Stimulated activated CD8-positive, alpha-beta memory T cell treated with anti-CD3 and anti-CD28 coated beads, Interleukin-2, amount 100 ng/mL, for 48 hours (primary cell): Measurements from ENCODE around the gene AOPEP.

Experiments
- DNase-seq, 2 donors: peaks; one replicate each; pipeline ENCODE4 v3.0.0-alpha.2; 2020; ENCODE audit warnings: low read depth in 2 of 2

The AOPEP gene

GRCh38 chr9:94718936-94719335 is 7.6 kb upstream of the AOPEP start:
- DNase-seq, result no peak

GRCh38 chr9:94719878-94720277 is 6.6 kb upstream of the AOPEP start:
- no peak for DNase-seq

GRCh38 chr9:94720846-94721549 is 5.5 kb upstream of the AOPEP start:
- DNase-seq, result no peak

GRCh38 chr9:94721754-94722153 is 4.7 kb upstream of the AOPEP start:
- DNase-seq, result no peak

- DNase-seq, result no peak
These were observed 1.2 kb upstream of the AOPEP start for GRCh38 chr9:94725293-94725692.

GRCh38 chr9:94728719-94729118 is 2.2 kb downstream of the AOPEP start:
- no peak for DNase-seq

GRCh38 chr9:94729199-94729598 is 2.7 kb downstream of the AOPEP start:
- no peak for DNase-seq

- no peak for DNase-seq
These were observed 7.7 kb downstream of the AOPEP start for GRCh38 chr9:94734054-94734754.

- no peak for DNase-seq
These were observed 10.3 kb downstream of the AOPEP start for GRCh38 chr9:94736759-94737158.

- DNase-seq, result no peak
These were observed 13.8 kb downstream of the AOPEP start for GRCh38 chr9:94740145-94740840.

- DNase-seq, result no peak
These were observed 15.4 kb downstream of the AOPEP start for GRCh38 chr9:94741866-94742265.

GRCh38 chr9:94743035-94743954 is 16.8 kb downstream of the AOPEP start:
- no peak for DNase-seq

GRCh38 chr9:94745806-94746540 is 19.5 kb downstream of the AOPEP start:
- DNase-seq, result no peak

- DNase-seq, result no peak
These were observed 20.3 kb downstream of the AOPEP start for GRCh38 chr9:94746541-94747370.

- no peak for DNase-seq
These were observed 28.5 kb downstream of the AOPEP start for GRCh38 chr9:94754976-94755475.

- no peak for DNase-seq
These were observed 30.7 kb downstream of the AOPEP start for GRCh38 chr9:94757158-94757557.

- DNase-seq, result no peak
These were observed 31.5 kb downstream of the AOPEP start for GRCh38 chr9:94758031-94758430.

GRCh38 chr9:94758880-94759279 is 32.4 kb downstream of the AOPEP start:
- no peak for DNase-seq

GRCh38 chr9:94760010-94760409 is 33.5 kb downstream of the AOPEP start:
- no peak for DNase-seq

GRCh38 chr9:94760660-94761059 is 34.2 kb downstream of the AOPEP start:
- no peak for DNase-seq
